Karpas-422 (cell line): Measurements from ENCODE around the gene VEPH1. TPM values are rescaled to one million over a fixed set of nuclear protein-coding genes. Genes with fewer than 3 reads are reported as not detected.

ENCODE experiments used
- DNase-seq: peaks from one replicate; pipeline ENCODE4 v3.0.0-alpha.2; 2015
- H2AFZ ChIP-seq: fragments of 200-600 bp; sonication (generic); 2 replicates; pipeline ENCODE4 v1.6.1; 2014; ENCODE audit warnings: antibody characterized with exemption, low read length, mixed read lengths
- H3K27ac ChIP-seq: fragments of 200-600 bp; sonication (generic); 2 replicates; pipeline ENCODE4 v1.5.1; 2014; ENCODE audit warnings: mild to moderate bottlenecking, low read length, moderate library complexity
- H3K27me3 ChIP-seq: fragments of 200-600 bp; sonication (generic); 2 replicates; pipeline ENCODE4 v1.6.1; 2014; ENCODE audit warnings: low read length, mixed read lengths
- H3K36me3 ChIP-seq: fragments of 200-600 bp; sonication (generic); 2 replicates; pipeline ENCODE4 v1.6.1; 2014; ENCODE audit warnings: low read length, mixed read lengths; ENCODE audit not compliant: insufficient read depth
- H3K4me1 ChIP-seq: fragments of 200-600 bp; sonication (generic); 2 replicates; pipeline ENCODE4 v1.6.1; 2014; ENCODE audit warnings: mild to moderate bottlenecking, low read length, mixed read lengths
- H3K4me2 ChIP-seq: fragments of 200-600 bp; sonication (generic); 2 replicates; pipeline ENCODE4 v1.6.1; 2014; ENCODE audit warnings: low read length, low read depth, mild to moderate bottlenecking; ENCODE audit not compliant: poor library complexity, severe bottlenecking
- H3K4me3 ChIP-seq: fragments of 200-600 bp; sonication (generic); 2 replicates; pipeline ENCODE4 v1.5.1; 2014; ENCODE audit warnings: mild to moderate bottlenecking, antibody characterized with exemption, low read length, mixed read lengths
- H3K79me2 ChIP-seq: fragments of 200-600 bp; sonication (generic); 2 replicates; pipeline ENCODE4 v1.6.1; 2014; ENCODE audit warnings: mild to moderate bottlenecking, low read length, mixed read lengths
- H3K9ac ChIP-seq: fragments of 200-600 bp; sonication (generic); 2 replicates; pipeline ENCODE4 v1.6.0; 2014; ENCODE audit warnings: low read length
- H3K9me2 ChIP-seq: fragments of 200-600 bp; sonication (generic), shearing (Covaris generic); replicated peaks from 2 replicates; pipeline ENCODE4 v1.6.0; 2014; ENCODE audit warnings: mild to moderate bottlenecking, low read length, moderate library complexity; ENCODE audit not compliant: insufficient read depth
- H3K9me3 ChIP-seq: fragments of 300-700, 200-600 bp; sonication (generic); 2 replicates; pipeline ENCODE4 v1.6.1; 2014; ENCODE audit warnings: low read length, mixed read lengths
- H4K20me1 ChIP-seq: fragments of 200-600 bp; sonication (generic); 2 replicates; pipeline ENCODE4 v1.6.1; 2014; ENCODE audit warnings: mild to moderate bottlenecking, antibody characterized with exemption, low read length, low read depth; ENCODE audit not compliant: insufficient read depth
- total RNA-seq: library from RNA; depleted of rRNA; stranded (reverse); fragments of >200 nt; shearing (Covaris generic); gene quantifications from 2 replicates; pipeline ENCODE4 v1.2.3, GENCODE V29; 2014; ENCODE audit warnings: low replicate concordance; rRNA removed

The VEPH1 gene
- total RNA-seq, 1 experiment from 2014 or later, result not detected

DNA sequence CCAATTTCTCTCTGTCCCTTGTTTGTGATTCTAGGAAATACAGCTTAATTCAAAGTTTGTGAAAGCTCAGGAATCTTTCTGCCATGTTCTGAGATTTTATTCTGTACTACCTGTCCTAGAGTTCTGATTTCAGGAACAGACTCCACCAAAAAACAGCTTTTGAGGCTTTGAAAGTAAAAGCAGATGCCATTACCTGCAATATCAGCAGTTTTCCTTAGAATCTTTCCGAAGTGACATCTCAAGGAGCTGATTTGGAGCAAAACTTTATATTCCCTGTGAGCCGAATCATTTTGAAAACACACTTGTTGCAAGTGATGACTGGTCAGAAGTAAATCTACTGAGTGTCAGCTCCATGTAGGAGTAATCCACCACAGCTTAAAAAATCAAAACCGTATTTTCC lies 284.0 kb downstream of the VEPH1 start:
- Histone ChIP-seq H3K9ac (no peak overlapping the region), H3K9me2 (no peaks in the 10 kb centered on the region), H3K4me2 (no peak overlapping the region), H2AFZ (no peak overlapping the region), H3K27ac (no peak overlapping the region), H3K4me1 (no peaks in the 10 kb centered on the region), H3K36me3 (no peaks in the 10 kb centered on the region), H3K4me3 (no peak overlapping the region), H3K9me3 (no peaks in the 10 kb centered on the region), H3K79me2 (no peaks in the 10 kb centered on the region), H4K20me1 (no peaks in the 10 kb centered on the region), H3K27me3 (no peaks in the 10 kb centered on the region)
- DNase-seq, result no peak

Other genes starting within 250 kb of the VEPH1 start
- gene PTX3, start 66.6 kb downstream of the VEPH1 start, total RNA-seq, result not detected in 2 replicates